Measurements from ENCODE around the gene PDLIM1. TPM values are rescaled to one million over a fixed set of nuclear protein-coding genes. Genes with fewer than 3 reads are reported as not detected.

Gene PDLIM1
- total and polyA plus RNA-seq, 9 of the 15 experiments (the other 6 are each of a cell fraction or from before 2014, with no cell fraction given): 19.8 to 164 (median 39.1) TPM

DNA sequence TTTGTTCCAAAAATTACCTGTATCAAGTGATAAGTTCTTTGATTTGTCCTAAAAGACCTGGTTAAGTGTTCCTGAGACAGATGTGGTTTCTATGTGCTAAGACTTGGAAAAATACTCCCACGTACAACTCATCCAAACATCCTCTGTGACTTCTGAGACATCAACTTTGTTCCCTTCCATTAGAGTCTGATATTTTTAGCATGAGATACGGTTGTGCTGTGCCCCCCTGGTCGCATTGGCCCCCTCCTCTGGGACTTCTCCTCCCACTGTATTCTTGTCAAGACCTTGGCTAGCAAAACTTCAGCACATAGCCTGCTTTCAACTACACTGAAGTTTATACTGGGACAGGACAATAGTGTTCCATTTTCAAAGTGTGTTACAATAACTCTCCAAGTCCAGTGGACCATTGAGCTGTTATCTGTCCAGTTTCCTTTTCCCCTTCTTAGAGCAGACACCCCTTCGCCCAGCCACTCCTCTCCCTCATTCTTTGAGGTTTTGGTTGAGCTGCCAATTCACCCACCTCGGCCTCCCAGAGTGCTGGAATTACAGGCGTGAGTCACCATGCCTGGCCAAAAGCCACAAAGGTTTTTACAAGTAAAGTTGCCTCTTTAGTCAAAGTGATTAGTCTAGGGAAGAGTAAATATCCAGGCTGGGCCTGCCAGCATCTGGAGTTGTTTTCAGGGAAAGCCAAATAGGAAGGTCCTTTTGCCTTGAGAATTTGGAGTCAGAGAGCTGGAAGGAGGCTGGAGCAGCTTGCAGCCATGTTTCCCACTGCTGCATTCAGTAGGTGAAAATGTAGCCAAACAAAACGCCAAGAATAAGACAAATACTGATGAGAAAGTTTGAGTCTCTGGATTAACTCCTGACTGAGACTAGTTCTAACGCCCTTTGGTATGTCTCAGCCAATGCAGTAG is 17.8 kb upstream of the PDLIM1 start (continued):
- TF ChIP-seq, protein P1, sequence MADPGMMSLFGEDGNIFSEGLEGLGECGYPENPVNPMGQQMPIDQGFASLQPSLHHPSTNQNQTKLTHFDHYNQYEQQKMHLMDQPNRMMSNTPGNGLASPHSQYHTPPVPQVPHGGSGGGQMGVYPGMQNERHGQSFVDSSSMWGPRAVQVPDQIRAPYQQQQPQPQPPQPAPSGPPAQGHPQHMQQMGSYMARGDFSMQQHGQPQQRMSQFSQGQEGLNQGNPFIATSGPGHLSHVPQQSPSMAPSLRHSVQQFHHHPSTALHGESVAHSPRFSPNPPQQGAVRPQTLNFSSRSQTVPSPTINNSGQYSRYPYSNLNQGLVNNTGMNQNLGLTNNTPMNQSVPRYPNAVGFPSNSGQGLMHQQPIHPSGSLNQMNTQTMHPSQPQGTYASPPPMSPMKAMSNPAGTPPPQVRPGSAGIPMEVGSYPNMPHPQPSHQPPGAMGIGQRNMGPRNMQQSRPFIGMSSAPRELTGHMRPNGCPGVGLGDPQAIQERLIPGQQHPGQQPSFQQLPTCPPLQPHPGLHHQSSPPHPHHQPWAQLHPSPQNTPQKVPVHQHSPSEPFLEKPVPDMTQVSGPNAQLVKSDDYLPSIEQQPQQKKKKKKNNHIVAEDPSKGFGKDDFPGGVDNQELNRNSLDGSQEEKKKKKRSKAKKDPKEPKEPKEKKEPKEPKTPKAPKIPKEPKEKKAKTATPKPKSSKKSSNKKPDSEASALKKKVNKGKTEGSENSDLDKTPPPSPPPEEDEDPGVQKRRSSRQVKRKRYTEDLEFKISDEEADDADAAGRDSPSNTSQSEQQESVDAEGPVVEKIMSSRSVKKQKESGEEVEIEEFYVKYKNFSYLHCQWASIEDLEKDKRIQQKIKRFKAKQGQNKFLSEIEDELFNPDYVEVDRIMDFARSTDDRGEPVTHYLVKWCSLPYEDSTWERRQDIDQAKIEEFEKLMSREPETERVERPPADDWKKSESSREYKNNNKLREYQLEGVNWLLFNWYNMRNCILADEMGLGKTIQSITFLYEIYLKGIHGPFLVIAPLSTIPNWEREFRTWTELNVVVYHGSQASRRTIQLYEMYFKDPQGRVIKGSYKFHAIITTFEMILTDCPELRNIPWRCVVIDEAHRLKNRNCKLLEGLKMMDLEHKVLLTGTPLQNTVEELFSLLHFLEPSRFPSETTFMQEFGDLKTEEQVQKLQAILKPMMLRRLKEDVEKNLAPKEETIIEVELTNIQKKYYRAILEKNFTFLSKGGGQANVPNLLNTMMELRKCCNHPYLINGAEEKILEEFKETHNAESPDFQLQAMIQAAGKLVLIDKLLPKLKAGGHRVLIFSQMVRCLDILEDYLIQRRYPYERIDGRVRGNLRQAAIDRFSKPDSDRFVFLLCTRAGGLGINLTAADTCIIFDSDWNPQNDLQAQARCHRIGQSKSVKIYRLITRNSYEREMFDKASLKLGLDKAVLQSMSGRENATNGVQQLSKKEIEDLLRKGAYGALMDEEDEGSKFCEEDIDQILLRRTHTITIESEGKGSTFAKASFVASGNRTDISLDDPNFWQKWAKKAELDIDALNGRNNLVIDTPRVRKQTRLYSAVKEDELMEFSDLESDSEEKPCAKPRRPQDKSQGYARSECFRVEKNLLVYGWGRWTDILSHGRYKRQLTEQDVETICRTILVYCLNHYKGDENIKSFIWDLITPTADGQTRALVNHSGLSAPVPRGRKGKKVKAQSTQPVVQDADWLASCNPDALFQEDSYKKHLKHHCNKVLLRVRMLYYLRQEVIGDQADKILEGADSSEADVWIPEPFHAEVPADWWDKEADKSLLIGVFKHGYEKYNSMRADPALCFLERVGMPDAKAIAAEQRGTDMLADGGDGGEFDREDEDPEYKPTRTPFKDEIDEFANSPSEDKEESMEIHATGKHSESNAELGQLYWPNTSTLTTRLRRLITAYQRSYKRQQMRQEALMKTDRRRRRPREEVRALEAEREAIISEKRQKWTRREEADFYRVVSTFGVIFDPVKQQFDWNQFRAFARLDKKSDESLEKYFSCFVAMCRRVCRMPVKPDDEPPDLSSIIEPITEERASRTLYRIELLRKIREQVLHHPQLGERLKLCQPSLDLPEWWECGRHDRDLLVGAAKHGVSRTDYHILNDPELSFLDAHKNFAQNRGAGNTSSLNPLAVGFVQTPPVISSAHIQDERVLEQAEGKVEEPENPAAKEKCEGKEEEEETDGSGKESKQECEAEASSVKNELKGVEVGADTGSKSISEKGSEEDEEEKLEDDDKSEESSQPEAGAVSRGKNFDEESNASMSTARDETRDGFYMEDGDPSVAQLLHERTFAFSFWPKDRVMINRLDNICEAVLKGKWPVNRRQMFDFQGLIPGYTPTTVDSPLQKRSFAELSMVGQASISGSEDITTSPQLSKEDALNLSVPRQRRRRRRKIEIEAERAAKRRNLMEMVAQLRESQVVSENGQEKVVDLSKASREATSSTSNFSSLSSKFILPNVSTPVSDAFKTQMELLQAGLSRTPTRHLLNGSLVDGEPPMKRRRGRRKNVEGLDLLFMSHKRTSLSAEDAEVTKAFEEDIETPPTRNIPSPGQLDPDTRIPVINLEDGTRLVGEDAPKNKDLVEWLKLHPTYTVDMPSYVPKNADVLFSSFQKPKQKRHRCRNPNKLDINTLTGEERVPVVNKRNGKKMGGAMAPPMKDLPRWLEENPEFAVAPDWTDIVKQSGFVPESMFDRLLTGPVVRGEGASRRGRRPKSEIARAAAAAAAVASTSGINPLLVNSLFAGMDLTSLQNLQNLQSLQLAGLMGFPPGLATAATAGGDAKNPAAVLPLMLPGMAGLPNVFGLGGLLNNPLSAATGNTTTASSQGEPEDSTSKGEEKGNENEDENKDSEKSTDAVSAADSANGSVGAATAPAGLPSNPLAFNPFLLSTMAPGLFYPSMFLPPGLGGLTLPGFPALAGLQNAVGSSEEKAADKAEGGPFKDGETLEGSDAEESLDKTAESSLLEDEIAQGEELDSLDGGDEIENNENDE (IDR thresholded peaks at IDR 0.05; ENCODE audit: low read depth, low read length): no peak
- TF ChIP-seq DPF2 (IDR thresholded peaks at IDR 0.05) (peak; percentile 81), CBFA2T3 (IDR thresholded peaks at IDR 0.05) (no peak; the same call in 1 of the 2 replicates), FUS (optimal IDR thresholded peaks at IDR 0.05; ENCODE audit: low read depth, low read length) (no peak), TGIF2 (CRISPR knock-in tag; IDR thresholded peaks at IDR 0.05) (no peak), GABPB1 (CRISPR knock-in tag; IDR thresholded peaks at IDR 0.05) (no peak), SMAD4 (CRISPR knock-in tag; conservative IDR thresholded peaks at IDR 0.05) (no peak), ZKSCAN3 (CRISPR knock-in tag; IDR thresholded peaks at IDR 0.05) (no peak), TRIM24 (IDR thresholded peaks at IDR 0.05) (no peak)
- TF ChIP-seq, protein P2, sequence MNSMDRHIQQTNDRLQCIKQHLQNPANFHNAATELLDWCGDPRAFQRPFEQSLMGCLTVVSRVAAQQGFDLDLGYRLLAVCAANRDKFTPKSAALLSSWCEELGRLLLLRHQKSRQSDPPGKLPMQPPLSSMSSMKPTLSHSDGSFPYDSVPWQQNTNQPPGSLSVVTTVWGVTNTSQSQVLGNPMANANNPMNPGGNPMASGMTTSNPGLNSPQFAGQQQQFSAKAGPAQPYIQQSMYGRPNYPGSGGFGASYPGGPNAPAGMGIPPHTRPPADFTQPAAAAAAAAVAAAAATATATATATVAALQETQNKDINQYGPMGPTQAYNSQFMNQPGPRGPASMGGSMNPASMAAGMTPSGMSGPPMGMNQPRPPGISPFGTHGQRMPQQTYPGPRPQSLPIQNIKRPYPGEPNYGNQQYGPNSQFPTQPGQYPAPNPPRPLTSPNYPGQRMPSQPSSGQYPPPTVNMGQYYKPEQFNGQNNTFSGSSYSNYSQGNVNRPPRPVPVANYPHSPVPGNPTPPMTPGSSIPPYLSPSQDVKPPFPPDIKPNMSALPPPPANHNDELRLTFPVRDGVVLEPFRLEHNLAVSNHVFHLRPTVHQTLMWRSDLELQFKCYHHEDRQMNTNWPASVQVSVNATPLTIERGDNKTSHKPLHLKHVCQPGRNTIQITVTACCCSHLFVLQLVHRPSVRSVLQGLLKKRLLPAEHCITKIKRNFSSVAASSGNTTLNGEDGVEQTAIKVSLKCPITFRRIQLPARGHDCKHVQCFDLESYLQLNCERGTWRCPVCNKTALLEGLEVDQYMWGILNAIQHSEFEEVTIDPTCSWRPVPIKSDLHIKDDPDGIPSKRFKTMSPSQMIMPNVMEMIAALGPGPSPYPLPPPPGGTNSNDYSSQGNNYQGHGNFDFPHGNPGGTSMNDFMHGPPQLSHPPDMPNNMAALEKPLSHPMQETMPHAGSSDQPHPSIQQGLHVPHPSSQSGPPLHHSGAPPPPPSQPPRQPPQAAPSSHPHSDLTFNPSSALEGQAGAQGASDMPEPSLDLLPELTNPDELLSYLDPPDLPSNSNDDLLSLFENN (IDR thresholded peaks at IDR 0.05; ENCODE audit: low read depth in 2 of 2, low read length in 2 of 2): no peak
- TF ChIP-seq, protein P3, sequence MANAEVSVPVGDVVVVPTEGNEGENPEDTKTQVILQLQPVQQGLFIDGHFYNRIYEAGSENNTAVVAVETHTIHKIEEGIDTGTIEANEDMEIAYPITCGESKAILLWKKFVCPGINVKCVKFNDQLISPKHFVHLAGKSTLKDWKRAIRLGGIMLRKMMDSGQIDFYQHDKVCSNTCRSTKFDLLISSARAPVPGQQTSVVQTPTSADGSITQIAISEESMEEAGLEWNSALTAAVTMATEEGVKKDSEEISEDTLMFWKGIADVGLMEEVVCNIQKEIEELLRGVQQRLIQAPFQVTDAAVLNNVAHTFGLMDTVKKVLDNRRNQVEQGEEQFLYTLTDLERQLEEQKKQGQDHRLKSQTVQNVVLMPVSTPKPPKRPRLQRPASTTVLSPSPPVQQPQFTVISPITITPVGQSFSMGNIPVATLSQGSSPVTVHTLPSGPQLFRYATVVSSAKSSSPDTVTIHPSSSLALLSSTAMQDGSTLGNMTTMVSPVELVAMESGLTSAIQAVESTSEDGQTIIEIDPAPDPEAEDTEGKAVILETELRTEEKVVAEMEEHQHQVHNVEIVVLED (CRISPR knock-in tag; IDR thresholded peaks at IDR 0.05): no peak

Data from K562 (cell line).